ENCODE data around the gene EFNA1.

Gene EFNA1

DNA sequence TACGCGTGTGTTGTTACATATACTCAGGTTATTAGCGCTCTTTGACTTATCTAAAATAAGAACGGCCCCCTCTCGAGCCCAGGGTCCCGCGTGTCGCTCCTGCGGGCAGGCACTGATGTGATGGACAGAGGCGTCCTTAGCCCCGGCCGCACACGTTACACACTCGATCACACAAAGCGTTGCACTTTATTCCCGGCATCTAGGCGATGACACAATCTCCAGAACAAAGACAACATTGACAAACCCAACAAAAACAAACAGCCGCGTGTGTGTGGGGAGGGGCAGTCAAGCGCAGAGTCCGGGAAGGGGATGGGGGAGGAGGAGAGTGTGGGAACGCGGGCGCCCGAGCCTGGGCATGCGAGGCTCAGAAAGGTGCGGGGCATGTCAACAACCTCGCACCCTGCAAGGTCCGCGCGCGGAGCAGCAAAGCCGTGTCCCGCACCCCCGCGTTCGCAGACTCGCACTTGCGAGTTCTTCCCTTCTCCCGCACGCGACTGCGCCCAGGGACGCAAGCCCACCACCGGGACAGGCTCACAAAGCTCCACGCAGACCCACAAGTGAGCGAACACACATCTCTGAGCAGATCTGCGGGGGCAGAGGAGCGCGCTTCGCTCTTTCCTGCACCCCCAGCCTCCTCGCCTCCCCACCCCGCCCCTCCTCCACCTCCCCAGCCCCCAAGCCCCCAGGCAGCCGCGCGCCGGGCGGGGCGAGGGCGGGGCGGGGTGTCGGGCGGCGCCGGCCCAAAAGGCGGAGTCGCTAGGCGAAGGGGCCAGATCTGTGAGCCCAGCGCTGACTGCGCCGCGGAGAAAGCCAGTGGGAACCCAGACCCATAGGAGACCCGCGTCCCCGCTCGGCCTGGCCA, at the start of gene EFNA1:
Gene EFNA1, plus strand, starts transcription at position 772 of the 862 bp plus-strand sequence. CDS start 102 bp downstream, outside the sequence.
- DNase-seq = peak; percentile 64

- DNase-seq = peak; percentile 78
These were observed 49.0 kb upstream of the EFNA1 start, which contains the start of gene EFNA3 for GRCh38 chr1:155078469-155079209. Gene EFNA3, plus strand, starts transcription at chr1:155078837. Its CDS starts 105 bp downstream, at chr1:155078942.

DNA sequence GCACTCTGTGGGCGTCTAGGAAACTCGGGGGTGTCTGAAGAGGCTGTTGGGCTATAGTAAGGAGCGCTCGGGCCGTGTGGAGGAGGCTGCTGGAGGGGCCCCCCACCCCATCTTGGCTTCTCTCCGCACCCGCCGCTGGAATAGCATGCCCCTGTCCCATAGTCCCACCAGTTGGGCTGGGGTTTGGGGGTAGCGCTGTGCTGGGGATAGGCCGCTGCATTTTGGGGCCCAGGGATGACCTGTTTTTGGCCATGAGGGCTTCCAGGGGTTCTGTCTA, 48.5 kb upstream of the EFNA1 start:
- no peak for DNase-seq

DNA sequence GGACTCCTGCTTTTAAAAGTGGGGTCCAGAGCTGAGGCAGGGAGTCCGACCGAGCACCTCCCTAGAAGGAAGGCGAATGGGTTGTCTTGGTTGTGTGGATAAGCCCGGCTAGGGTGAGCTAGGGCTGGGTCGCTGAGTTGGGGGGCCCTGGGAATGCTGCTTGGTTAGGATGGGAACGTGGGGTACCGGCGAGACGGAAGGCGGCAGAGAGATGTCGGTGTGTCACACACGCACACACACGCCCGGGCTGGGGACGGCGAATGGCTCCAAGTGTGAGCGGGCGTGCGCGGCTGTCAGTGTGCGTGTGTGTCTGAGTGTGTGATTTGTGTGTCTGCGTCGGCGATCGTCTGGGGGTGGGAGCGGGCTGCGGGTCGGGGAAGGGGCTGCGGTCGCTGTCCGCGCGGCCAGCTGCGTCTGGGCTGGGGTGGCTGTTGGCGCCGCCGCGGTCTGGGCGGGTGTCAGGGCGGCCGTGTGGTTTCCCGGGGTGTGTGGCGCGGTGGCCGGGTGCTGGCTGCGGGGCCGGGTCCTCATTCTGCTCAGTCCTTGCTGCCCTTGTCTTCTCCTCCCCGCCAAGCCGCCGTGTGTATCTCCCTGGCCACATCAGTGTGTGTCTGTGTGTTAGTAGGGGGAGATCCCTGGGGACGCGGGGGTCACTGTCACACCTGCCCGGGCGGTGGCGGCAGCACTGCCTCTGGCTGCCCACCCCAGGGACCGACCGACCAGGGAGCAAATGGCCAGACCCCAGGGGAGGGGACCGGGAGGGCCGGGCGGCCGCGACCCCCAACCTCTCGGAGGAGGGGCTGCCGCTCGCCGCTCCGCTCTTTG, 48.0 kb upstream of the EFNA1 start:
- DNase-seq = peak; percentile 36

DNA sequence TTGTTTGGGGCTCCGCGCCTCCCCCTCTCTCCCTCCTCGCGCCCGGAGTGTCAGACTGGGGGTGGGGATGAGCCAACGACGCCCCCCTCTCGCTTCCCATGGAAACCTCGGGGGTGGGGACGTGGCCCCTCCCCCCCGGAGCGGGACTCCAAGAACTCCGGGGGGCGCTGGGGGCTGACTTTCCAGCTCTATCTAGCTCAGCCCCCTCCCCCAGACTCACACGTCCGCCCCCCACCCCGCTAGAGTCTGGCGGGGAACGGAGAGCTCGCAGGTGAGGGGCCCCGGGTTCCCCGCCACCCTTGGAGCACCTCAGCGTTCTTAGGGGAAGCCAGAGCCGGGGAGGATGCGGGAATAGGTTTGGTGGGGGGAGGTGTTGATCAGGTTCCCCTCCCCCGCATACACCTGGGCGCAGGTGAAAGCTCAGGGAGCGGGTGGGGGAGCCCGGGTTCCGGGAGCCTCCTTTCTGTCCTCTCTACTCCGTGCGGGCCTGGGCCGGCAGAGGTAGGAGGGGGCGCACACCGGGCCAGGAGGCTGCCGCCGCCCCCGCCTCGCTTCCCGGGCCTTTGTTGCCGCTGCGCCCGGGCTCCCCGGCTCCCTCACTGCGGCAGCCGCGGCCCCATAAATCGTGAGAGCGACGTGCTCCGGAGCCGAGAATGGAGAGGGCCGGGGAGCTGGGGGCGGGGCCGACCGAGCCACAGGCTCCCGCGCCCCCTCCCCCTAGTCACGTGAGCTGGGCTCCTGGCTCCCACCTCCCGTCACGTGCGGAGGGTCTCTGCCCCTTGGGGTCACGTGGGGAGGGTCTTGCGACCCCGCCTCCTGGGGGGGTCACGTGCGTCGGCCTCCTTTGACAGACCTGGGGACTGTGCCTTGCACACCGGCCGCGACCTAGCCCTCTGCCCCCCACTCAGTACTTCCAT, 47.1 kb upstream of the EFNA1 start:
- DNase-seq = peak; percentile 57

DNA sequence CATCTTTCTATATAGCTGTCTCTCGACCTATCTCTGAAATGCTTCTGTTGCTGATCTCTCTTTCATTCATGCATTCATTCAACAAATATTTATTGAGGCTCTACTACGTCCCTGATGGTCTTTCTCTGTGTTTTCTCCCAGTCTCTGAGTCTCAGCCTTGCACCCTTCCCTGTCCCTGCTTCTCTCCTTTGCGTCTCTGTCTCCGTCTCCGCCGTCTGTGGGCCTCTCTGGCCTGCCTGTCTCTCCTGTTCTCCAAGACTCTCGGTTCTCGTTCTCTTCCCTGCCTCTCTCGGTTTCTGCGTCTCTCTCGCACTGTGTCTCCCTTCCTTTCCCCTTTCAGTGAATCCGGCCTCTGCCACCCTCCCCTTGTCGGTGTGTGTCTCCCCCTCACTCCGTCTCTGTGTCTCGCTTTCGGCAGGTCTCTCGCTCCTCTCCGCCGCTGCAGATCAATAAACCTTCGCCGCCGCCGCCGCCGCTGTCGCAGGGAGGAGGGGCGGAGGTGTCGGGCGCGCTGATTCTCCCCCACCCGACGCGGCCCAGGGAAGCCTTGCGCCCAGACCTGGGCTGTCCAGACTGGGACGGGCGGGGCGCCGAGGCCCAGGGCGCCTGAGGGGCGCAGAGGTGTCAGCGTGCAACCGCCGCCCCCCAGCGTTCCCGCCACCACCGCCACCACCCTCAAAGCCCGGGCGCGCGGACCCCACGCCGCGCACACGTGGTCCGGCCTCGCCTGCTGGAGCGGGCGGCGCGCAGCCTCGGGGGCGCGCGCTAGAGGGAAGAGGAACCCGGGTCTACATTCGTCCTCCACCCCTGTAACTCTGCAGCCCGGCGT, 46.0 kb upstream of the EFNA1 start:
- DNase-seq = peak; percentile 50

- DNase-seq = peak; percentile 55
These were observed 45.2 kb upstream of the EFNA1 start for GRCh38 chr1:155082301-155083051.

- no peak for DNase-seq
These were observed 44.6 kb upstream of the EFNA1 start for GRCh38 chr1:155083052-155083541.

DNA sequence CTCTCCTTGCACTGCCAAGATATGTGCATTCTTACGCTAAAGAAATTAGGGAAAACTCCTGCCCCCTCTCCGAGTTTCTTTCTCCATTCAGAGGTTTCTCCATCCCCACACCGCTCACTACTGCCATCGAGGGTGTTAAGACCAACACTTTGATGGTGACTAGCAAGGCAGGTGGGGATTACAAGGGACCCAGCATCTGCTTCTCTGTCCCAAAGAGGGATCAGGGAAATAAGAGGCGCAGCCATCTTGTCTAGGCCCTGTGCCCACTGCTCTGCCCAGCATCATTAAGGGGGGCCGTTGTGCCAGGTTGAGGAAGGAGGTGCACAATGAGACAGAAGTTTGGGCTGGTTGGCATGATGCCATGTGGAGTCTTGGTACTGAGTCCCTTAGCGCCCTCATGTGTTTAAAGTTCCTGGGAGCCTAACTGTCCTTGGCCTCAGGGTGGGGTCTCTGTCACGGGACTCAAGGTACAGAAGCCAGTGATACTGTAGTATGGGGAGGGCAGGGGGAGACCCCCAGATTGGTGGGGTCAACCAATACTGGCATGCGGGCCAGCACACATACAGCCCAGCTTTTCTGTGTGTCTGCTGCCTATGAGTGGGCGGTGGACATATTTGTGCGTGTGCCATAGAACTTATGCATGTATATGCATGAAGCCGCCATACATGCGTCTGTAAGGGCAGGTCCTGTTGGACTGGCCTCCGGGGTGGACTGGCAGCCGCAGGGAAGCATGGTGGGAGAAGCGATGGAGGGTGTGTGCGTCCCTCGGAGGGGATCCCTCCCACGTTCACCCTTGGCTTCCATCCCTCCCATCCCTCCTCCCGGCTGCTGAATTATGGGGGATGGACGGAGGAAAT, 43.6 kb upstream of the EFNA1 start:
- DNase-seq = peak; percentile 62

DNA sequence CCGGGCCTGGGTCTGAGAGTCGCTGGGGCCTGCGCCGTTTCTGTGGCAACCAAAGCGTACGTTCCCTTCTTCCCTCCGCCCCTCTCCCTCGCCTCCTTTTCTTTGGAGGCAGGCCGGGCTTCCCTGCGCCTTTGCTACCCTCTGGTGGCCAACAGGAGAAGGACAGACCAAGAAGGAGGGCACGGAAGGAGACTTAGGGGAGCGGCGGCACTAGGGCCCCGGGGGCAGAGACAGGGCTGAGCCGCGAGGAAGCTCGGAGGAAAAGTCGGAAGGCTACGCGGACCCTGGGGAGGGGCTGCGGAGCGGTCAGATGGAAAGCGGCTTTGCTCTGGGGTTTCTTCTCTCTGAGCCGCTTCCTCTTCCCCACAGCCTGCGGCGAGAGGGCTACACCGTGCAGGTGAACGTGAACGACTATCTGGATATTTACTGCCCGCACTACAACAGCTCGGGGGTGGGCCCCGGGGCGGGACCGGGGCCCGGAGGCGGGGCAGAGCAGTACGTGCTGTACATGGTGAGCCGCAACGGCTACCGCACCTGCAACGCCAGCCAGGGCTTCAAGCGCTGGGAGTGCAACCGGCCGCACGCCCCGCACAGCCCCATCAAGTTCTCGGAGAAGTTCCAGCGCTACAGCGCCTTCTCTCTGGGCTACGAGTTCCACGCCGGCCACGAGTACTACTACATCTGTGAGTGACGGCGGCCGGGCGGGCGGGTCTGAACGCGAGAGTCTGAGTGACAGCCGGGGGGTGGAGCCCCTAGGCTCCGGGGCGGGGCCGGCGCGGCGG, 42.8 kb upstream of the EFNA1 start:
- peak; percentile 96 for DNase-seq

- peak; percentile 87 for DNase-seq
These were observed 42.1 kb upstream of the EFNA1 start for GRCh38 chr1:155085504-155086127.

DNA sequence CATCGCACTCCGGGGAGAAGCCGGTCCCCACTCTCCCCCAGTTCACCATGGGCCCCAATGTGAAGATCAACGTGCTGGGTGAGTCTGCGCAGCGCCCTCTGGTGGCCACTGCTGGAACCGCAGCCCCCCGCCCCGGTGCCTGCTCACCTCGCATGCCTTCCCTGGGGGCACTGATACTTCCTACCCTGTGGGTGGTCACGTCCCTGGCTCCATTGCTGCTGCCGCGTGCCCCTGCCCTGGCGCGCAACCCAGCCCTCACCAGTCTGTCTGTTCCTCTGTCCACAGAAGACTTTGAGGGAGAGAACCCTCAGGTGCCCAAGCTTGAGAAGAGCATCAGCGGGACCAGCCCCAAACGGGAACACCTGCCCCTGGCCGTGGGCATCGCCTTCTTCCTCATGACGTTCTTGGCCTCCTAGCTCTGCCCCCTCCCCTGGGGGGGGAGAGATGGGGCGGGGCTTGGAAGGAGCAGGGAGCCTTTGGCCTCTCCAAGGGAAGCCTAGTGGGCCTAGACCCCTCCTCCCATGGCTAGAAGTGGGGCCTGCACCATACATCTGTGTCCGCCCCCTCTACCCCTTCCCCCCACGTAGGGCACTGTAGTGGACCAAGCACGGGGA, 41.4 kb upstream of the EFNA1 start:
- peak; percentile 86 for DNase-seq

DNA sequence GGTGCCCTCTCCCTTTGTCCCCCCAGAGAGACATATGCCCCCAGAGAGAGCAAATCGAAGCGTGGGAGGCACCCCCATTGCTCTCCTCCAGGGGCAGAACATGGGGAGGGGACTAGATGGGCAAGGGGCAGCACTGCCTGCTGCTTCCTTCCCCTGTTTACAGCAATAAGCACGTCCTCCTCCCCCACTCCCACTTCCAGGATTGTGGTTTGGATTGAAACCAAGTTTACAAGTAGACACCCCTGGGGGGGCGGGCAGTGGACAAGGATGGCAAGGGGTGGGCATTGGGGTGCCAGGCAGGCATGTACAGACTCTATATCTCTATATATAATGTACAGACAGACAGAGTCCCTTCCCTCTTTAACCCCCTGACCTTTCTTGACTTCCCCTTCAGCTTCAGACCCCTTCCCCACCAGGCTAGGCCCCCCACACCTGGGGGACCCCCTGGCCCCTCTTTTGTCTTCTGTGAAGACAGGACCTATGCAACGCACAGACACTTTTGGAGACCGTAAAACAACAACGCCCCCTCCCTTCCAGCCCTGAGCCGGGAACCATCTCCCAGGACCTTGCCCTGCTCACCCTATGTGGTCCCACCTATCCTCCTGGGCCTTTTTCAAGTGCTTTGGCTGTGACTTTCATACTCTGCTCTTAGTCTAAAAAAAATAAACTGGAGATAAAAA, 40.7 kb upstream of the EFNA1 start:
- no peak for DNase-seq

GRCh38 chr1:155091071-155092051, 36.3 kb upstream of the EFNA1 start:
- peak; percentile 88 for DNase-seq

DNA sequence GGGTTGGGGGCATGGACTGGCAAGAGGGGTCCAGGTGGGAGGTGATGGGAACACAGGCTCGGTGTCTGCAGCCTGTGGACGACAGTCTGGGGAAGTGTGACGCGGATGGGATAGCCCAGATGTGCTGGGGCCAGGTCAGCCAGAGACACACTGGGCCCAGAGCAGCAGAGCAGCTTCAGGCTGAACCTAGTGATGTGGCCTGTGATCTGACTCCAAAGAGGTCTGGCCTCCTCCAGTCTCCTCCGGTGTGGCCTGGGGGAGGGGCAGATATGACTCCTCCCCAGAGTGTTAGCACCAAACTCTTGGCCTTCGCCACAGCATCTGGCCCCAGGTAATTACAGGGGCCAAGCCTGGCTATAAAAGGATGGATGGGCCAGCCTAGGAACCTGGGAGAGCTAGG, 35.5 kb upstream of the EFNA1 start:
- no peak for DNase-seq

- DNase-seq = no peak
These were observed 35.0 kb upstream of the EFNA1 start for GRCh38 chr1:155092641-155093040.
